Erythroblast (primary cell): ENCODE results near the gene DHX8.

ENCODE experiments used
- GATA1 ChIP-seq: IDR thresholded peaks from 2 replicates; pipeline ENCODE4 v1.6.1; 2011; ENCODE audit warnings: low read depth, mild to moderate bottlenecking, control low read depth, low read length, moderate library complexity
- POLR2A ChIP-seq: IDR thresholded peaks from 2 replicates; pipeline ENCODE4 v1.6.1; 2011; ENCODE audit warnings: mild to moderate bottlenecking, low read length

GRCh38 chr17:43445009-43445589, 38.7 kb upstream of the DHX8 start:
- TF ChIP-seq POLR2A (no peak), GATA1 (no peak)
